PFSK-1 (cell line): ENCODE data around the gene SUN2.

ENCODE experiments used
- FOXP2 ChIP-seq: optimal IDR thresholded peaks from 2 replicates; pipeline ENCODE3; 2011; ENCODE audit warnings: borderline replicate concordance, control low read depth, inconsistent platforms; ENCODE audit not compliant: insufficient read depth; ENCODE audit errors: extremely low read length, extremely low read depth
- POLR2AphosphoS5 ChIP-seq: IDR thresholded peaks from 2 replicates; pipeline ENCODE4 v1.6.1; 2012; ENCODE audit warnings: low read depth, mild to moderate bottlenecking, control low read depth, low read length, moderate library complexity
- SIN3A ChIP-seq: IDR thresholded peaks from 2 replicates; pipeline ENCODE4 v1.6.1; 2012; ENCODE audit warnings: mild to moderate bottlenecking, low read length, moderate library complexity, borderline replicate concordance; ENCODE audit not compliant: insufficient read depth

GRCh38 chr22:38694940-38695339, 60.9 kb downstream of the SUN2 start:
- TF ChIP-seq POLR2AphosphoS5 (no peak), SIN3A (no peak), FOXP2 (no peak)
